Lung (tissue), 12 donors: ENCODE measurements around the gene PPP2R5E. TPM values are rescaled to one million over a fixed set of nuclear protein-coding genes. Genes with fewer than 3 reads are reported as not detected.

Experiments
- ATAC-seq: fragments of 200-7000 bp; cut with Tn5 transposase; one replicate; pipeline ENCODE4 v1.9.1; 2020; ENCODE audit warnings: moderate number of reproducible peaks; ENCODE audit not compliant: insufficient read depth, low FRiP score
- DNase-seq, 3 donors: peaks; one replicate each; pipeline ENCODE4 v3.0.0-alpha.2; 2013 to 2017
- H3K27ac ChIP-seq, 2 donors: one replicate each; pipeline ENCODE4 v1.5.1; 2013; ENCODE audit warnings: mild to moderate bottlenecking in 2 of 2, moderate library complexity in 2 of 2, control low read depth in 1 of 2, inconsistent platforms in 1 of 2, low read depth in 1 of 2, low read length in 1 of 2
- H3K27me3 ChIP-seq, 3 donors: one replicate each; pipeline ENCODE4 v1.5.1; 2013; ENCODE audit warnings: low read length in 2 of 3; ENCODE audit not compliant: control insufficient read depth in 3 of 3, insufficient read depth in 3 of 3
- H3K36me3 ChIP-seq, 4 donors: one replicate each; pipeline ENCODE4 v1.5.1; 2013; ENCODE audit warnings: low read length in 4 of 4, mild to moderate bottlenecking in 1 of 4, moderate library complexity in 1 of 4; ENCODE audit not compliant: control insufficient read depth in 4 of 4, insufficient read depth in 4 of 4
- H3K4me1 ChIP-seq, 5 donors: one replicate each; pipeline ENCODE4 v1.5.1; 2013; ENCODE audit warnings: low read length in 5 of 5, mild to moderate bottlenecking in 2 of 5, moderate library complexity in 1 of 5; ENCODE audit not compliant: control insufficient read depth in 5 of 5, insufficient read depth in 5 of 5
- H3K4me3 ChIP-seq: one replicate; pipeline ENCODE4 v1.5.1; 2013; ENCODE audit warnings: mild to moderate bottlenecking, control low read depth, moderate library complexity
- H3K9ac ChIP-seq, 2 donors: one replicate each; pipeline ENCODE4 v1.5.1; 2013; ENCODE audit warnings: low read length in 2 of 2, control low read depth in 1 of 2; ENCODE audit not compliant: insufficient read depth in 1 of 2
- H3K9me3 ChIP-seq, 4 donors: one replicate each; pipeline ENCODE4 v1.5.1; 2013; ENCODE audit warnings: low read length in 3 of 4, mild to moderate bottlenecking in 1 of 4, moderate library complexity in 1 of 4; ENCODE audit not compliant: control insufficient read depth in 4 of 4, insufficient read depth in 3 of 4
- WGBS, 2 donors: extraction: QIAGEN DNeasy Blood & Tissue Kit; methylation state at CpG; one replicate each; pipeline ENCODE4 v1.1.7; 2013; 5-methylcytosine and 5-hydroxymethylcytosine counted together
- polyA plus RNA-seq, 2 donors: library from polyadenylated mRNA; stranded (reverse); fragments of 200-250 nt; gene quantifications; one replicate each; pipeline ENCODE4 v1.2.1, GENCODE V29; 2013
- total RNA-seq, 2 donors: library from RNA; depleted of rRNA in 1 of 2; stranded (reverse); fragments of >200 nt in 1 of 2; gene quantifications; one replicate each; pipeline ENCODE4 v1.2.1, GENCODE V29; 2014 to 2021
- TF ChIP-seq, protein P1 (sequence below): IDR thresholded peaks from 2 replicates; pipeline ENCODE4 v1.5.1; 2012; ENCODE audit warnings: mild to moderate bottlenecking; ENCODE audit errors: control extremely low read depth, extremely low read depth
- donor health status: control.
- donor health status: control.
- donor health status: Bipolar disorder and iron deficiency.
- donor health status: healthy.
- donor health status: DM: yes; HTN: yes; CAD: no.

PPP2R5E gene
- total and polyA plus RNA-seq, 4 donors, result 9.0 to 42.5 (median 25.7) TPM

DNA sequence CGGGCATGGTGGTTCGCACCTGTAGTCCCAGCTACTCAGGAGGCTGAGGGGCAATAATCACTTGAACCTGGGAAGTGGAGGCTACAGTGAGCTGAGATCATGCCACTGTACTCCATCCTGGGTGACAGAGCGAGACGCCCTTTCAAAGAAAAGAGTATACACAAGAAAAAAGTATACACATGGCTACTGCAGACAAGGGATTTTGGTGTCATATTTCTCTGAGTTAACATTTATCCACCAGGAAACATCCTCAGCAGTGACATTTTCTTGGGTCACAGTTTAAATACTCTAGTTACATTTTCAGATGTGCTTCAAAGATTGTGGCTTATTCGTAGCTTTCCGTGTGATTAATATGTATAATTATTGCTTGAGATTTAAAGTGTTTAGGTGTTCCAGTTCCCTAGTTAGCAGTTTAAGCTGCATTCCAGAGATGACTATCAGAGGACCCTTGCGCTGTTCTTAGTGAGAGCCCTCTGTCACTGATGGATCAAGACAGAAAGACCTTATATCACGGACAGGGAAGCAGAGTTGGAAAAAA, 4.7 kb upstream of the PPP2R5E start:
- WGBS, 2 donors, result 70 to 77% methylated on average over 8 of the region's 8 CpGs
- ATAC-seq (no peak), DNase-seq (no peak)
- Histone ChIP-seq H3K4me1 (no peaks in the 10 kb centered on the region), H3K9ac (no peak overlapping the region), H3K9me3 (no peaks in the 10 kb centered on the region), H3K4me3 (no peak overlapping the region), H3K27ac (no peak overlapping the region), H3K36me3 (no peaks in the 10 kb centered on the region), H3K27me3 (no peaks in the 10 kb centered on the region)
- TF ChIP-seq, protein P1, sequence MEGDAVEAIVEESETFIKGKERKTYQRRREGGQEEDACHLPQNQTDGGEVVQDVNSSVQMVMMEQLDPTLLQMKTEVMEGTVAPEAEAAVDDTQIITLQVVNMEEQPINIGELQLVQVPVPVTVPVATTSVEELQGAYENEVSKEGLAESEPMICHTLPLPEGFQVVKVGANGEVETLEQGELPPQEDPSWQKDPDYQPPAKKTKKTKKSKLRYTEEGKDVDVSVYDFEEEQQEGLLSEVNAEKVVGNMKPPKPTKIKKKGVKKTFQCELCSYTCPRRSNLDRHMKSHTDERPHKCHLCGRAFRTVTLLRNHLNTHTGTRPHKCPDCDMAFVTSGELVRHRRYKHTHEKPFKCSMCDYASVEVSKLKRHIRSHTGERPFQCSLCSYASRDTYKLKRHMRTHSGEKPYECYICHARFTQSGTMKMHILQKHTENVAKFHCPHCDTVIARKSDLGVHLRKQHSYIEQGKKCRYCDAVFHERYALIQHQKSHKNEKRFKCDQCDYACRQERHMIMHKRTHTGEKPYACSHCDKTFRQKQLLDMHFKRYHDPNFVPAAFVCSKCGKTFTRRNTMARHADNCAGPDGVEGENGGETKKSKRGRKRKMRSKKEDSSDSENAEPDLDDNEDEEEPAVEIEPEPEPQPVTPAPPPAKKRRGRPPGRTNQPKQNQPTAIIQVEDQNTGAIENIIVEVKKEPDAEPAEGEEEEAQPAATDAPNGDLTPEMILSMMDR, result no peak

DNA sequence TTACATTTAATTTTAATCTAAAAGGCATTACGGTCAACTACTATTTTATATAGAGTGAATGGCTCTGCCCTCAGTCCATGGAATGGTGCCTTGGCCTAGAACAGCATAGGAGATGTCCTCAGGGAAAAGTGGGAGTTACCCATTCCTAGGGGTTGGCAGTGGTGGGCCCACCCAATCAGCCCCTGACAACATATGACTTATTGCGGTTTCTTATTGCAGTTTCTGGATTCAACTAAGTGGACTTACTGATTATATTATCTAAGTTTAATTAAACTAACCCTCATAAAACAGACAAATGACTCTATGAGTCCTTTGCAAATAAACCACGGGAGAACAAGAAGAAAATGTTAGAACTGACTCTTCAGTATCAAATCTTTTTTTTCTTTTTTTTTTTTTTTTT, 2.3 kb upstream of the PPP2R5E start:
- no peaks in the 10 kb centered on the region for H3K9me3 ChIP-seq
- H3K9ac ChIP-seq, result no peak overlapping the region
- DNase-seq (no peak), ATAC-seq (no peak)
- no peak overlapping the region for H3K27ac ChIP-seq
- H3K4me3 ChIP-seq, result no peak overlapping the region
- TF ChIP-seq, protein P1, result no peak
- H3K36me3 ChIP-seq, result no peaks in the 10 kb centered on the region
- 93 to 94% methylated on average over 3 of the region's 3 CpGs for whole genome bisulfite sequencing, 2 donors
- no peaks in the 10 kb centered on the region for H3K27me3 ChIP-seq
- peaks cover 0 to 8% (median 3%) of the 10 kb centered on the region in 5 donors for H3K4me1 ChIP-seq

DNA sequence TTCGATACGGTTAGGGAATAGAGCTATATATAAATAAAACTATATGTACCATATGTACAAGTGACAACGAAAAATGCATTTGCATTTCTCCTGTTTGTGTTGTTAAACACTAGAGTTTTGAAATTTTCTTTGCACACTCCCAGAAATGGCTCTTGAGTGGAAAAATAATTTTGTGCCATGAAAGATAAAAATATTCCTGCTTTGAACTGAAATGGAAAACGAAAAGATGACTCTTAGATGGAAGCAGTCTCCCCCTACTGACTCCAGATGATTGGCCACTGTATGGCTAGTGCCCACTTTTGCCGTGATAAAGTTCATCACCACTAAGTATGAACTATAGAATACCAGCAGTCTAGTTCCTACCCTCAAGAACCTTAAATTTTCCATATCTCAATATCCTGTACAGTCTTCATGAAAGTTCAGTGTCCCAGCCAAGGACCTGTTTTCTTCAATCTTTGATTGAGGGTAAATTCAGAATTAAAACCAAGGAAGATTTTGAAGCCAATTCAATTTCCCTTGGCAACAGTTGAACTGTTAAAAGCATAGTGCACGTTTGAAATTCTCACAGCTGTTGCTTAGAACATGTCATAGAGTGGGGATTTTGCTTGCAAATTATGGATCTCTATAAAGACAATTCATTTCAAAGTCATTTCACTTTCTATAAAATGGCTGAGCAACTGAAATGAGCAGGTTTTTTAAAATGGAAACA, 1.6 kb upstream of the PPP2R5E start:
- WGBS, 2 donors, result 27 to 39% methylated on average over 6 of the region's 6 CpGs
- Histone ChIP-seq H3K27ac (no peak overlapping the region), H3K9ac (peak overlapping the region in 1 of 2 donors; percentile 15), H3K9me3 (no peaks in the 10 kb centered on the region), H3K27me3 (no peaks in the 10 kb centered on the region), H3K4me1 (peaks cover 0 to 8% (median 3%) of the 10 kb centered on the region in 5 donors), H3K36me3 (no peaks in the 10 kb centered on the region), H3K4me3 (no peak overlapping the region)
- TF ChIP-seq, protein P1, result peak; percentile 10
- DNase-seq (peak in 2 of 3 donors; percentile 22 to 38), ATAC-seq (no peak)
